Measurements from ENCODE around the gene ZNF699. TPM values are rescaled to one million over a fixed set of nuclear protein-coding genes. Genes with fewer than 3 reads are reported as not detected.

The ZNF699 gene
- polyA plus RNA-seq, 1 donor from 2014 or later = 21.7 TPM

GRCh38 chr19:9345005-9345404 is 35.4 kb upstream of the ZNF699 start:
- peaks cover 4% of the 10 kb centered on the region for H3K79me2 ChIP-seq (replicated peaks; ENCODE audit: insufficient read depth, low read length)
- H3F3A ChIP-seq (ENCODE audit: insufficient read depth, low read length, poor library complexity, severe bottlenecking) = no peaks in the 10 kb centered on the region
- no peaks in the 10 kb centered on the region for H3K9me2 ChIP-seq (ENCODE audit: insufficient read depth, low read length)
- no peak overlapping the region for H3K9ac ChIP-seq (ENCODE audit: low read length)
- TF ChIP-seq SMC3 (conservative IDR thresholded peaks at IDR 0.05; ENCODE audit: poor library complexity) (no peak), EP300 (conservative IDR thresholded peaks at IDR 0.05; ENCODE audit: poor library complexity, severe bottlenecking) (no peak), CTCF (IDR thresholded peaks at IDR 0.05; ENCODE audit: poor library complexity, severe bottlenecking) (no peak), REST (IDR thresholded peaks at IDR 0.05; ENCODE audit: borderline replicate concordance) (no peak), MXI1 (conservative IDR thresholded peaks at IDR 0.05; ENCODE audit: poor library complexity, severe bottlenecking) (no peak), TAF1 (IDR thresholded peaks at IDR 0.05; ENCODE audit: low read depth) (no peak), EZH2 (IDR thresholded peaks at IDR 0.05; ENCODE audit: borderline replicate concordance, insufficient read depth, low read length, poor library complexity, severe bottlenecking) (no peak), POLR2AphosphoS5 (IDR thresholded peaks at IDR 0.05) (no peak), RAD21 (conservative IDR thresholded peaks at IDR 0.05) (no peak)
- H3K36me3 ChIP-seq (ENCODE audit: insufficient read depth, low read length) = peaks cover 45% of the 10 kb centered on the region
- H3K4me2 ChIP-seq (ENCODE audit: low read length) = no peak overlapping the region
- no peaks in the 10 kb centered on the region for H4K20me1 ChIP-seq (ENCODE audit: insufficient read depth)
- H3K27ac ChIP-seq (ENCODE audit: low read length) = no peak overlapping the region
- no peak overlapping the region for H2AFZ ChIP-seq (ENCODE audit: low read depth, low read length)
- H3K9me3 ChIP-seq (ENCODE audit: low read length) = peaks cover 59% of the 10 kb centered on the region
- H3K27me3 ChIP-seq (ENCODE audit: insufficient read depth, low read depth, low read length) = no peaks in the 10 kb centered on the region
- H3K4me3 ChIP-seq (ENCODE audit: low read length) = no peak overlapping the region

- Histone ChIP-seq H3K79me2 (replicated peaks; ENCODE audit: insufficient read depth, low read length) (peaks cover 4% of the 10 kb centered on the region), H3K9ac (ENCODE audit: low read length) (no peak overlapping the region), H3K9me2 (ENCODE audit: insufficient read depth, low read length) (no peaks in the 10 kb centered on the region), H3K27me3 (ENCODE audit: insufficient read depth, low read depth, low read length) (no peaks in the 10 kb centered on the region), H4K20me1 (ENCODE audit: insufficient read depth) (no peaks in the 10 kb centered on the region), H2AFZ (ENCODE audit: low read depth, low read length) (no peak overlapping the region), H3K36me3 (ENCODE audit: insufficient read depth, low read length) (peaks cover 63% of the 10 kb centered on the region), H3K9me3 (ENCODE audit: low read length) (peaks cover 61% of the 10 kb centered on the region), H3K27ac (ENCODE audit: low read length) (no peak overlapping the region), H3K4me2 (ENCODE audit: low read length) (no peak overlapping the region), H3F3A (ENCODE audit: insufficient read depth, low read length, poor library complexity, severe bottlenecking) (no peaks in the 10 kb centered on the region), H3K4me3 (ENCODE audit: low read length) (no peak overlapping the region)
- TF ChIP-seq EP300 (conservative IDR thresholded peaks at IDR 0.05; ENCODE audit: poor library complexity, severe bottlenecking) (no peak), TAF1 (IDR thresholded peaks at IDR 0.05; ENCODE audit: low read depth) (no peak), MXI1 (conservative IDR thresholded peaks at IDR 0.05; ENCODE audit: poor library complexity, severe bottlenecking) (no peak), SMC3 (conservative IDR thresholded peaks at IDR 0.05; ENCODE audit: poor library complexity) (no peak), EZH2 (IDR thresholded peaks at IDR 0.05; ENCODE audit: borderline replicate concordance, insufficient read depth, low read length, poor library complexity, severe bottlenecking) (no peak), REST (IDR thresholded peaks at IDR 0.05; ENCODE audit: borderline replicate concordance) (no peak), RAD21 (conservative IDR thresholded peaks at IDR 0.05) (no peak), CTCF (IDR thresholded peaks at IDR 0.05; ENCODE audit: poor library complexity, severe bottlenecking) (no peak), POLR2AphosphoS5 (IDR thresholded peaks at IDR 0.05) (no peak)
These were observed 33.1 kb upstream of the ZNF699 start for GRCh38 chr19:9342610-9343304.

Measured in neural cell (in vitro differentiated cells).